Heart left ventricle (tissue), 13 donors: ENCODE data around the gene NPTXR.

Experiments used
- CTCF ChIP-seq, 12 donors: fragments of 200-600 bp; sonication (generic) in 4 of 12; IDR thresholded peaks; one replicate each; pipeline versions ENCODE4 v1.5.0 to v1.8.0; 2018 to 2022; ENCODE audit warnings: antibody characterized with exemption in 12 of 12, mild to moderate bottlenecking in 5 of 12
- POLR2A ChIP-seq, 2 donors: fragments of 450-650 bp; IDR thresholded peaks; one replicate each; pipeline ENCODE4 v1.6.1; 2017; ENCODE audit warnings: antibody characterized with exemption in 2 of 2, mild to moderate bottlenecking in 2 of 2, moderate library complexity in 2 of 2
- donor health status: ischemic (EF 13 %, LVEDD 7.1; RV severe dilation, severe dysfunction).
- donor health status: DM: no; HTN: yes; CAD: no.
- donor health status: DM: no; HTN: no; CAD: no.
- donor health status: ischemic (EF 25% LVEDD 6.9; RV normal size, moderate dysfunction).
- donor health status: ischemic (EF 25% LVEDD 5.7; RV mildly dilated, moderate dysfunction).
- donor health status: ischemic (EF 35%, LVEDD 5.7; RV mildly dilated, moderate dysfunction).
- donor health status: nonischemic (EF 11% LVEDD 7.7; RV severe dilation, severe dysfunction).
- donor health status: DM: yes; HTN: yes; CAD: no.
- donor health status: PGD.
- donor health status: ischemic (EF 29% LVEDD 5.4; RV normal size, mild dysfunction).
- donor health status: nonischemic (EF 23%, LVEDD 6.1; RV moderate dilation, normal function).

GRCh38 chr22:38865201-38866023 lies 21.6 kb upstream of the NPTXR start:
- TF ChIP-seq CTCF (IDR thresholded peaks at IDR 0.05) (no peak), POLR2A (IDR thresholded peaks at IDR 0.05) (no peak)
